Activated naive CD4-positive, alpha-beta T cell treated with anti-CD3 and anti-CD28 coated beads for 36 hours (primary cell): ENCODE data around the gene WNT7B. TPM values are rescaled to one million over a fixed set of nuclear protein-coding genes. Genes with fewer than 3 reads are reported as not detected.

Experiments used
- CTCF ChIA-PET: fragments of 350-600 bp; sonication (Branson Sonifier 250); formaldehyde crosslinking; loops from one replicate; lab custom pipeline; 2021; ENCODE audit warnings: antibody characterized with exemption; lab: Charles Lee
- DNase-seq: peaks from one replicate; pipeline ENCODE4 v3.0.0-alpha.2; 2020
- H3K27ac Mint-ChIP-seq: one replicate; pipeline ENCODE4 v1.8.0; 2021; ENCODE audit warnings: mild to moderate bottlenecking, mixed read lengths
- H3K27me3 Mint-ChIP-seq: one replicate; pipeline ENCODE4 v1.8.0; 2021; ENCODE audit warnings: low read depth, mixed read lengths
- H3K36me3 Mint-ChIP-seq: one replicate; pipeline ENCODE4 v1.8.0; 2021; ENCODE audit warnings: low read depth, mixed read lengths
- H3K4me1 Mint-ChIP-seq: one replicate; pipeline ENCODE4 v1.8.0; 2021; ENCODE audit warnings: low read depth, mixed read lengths
- H3K4me3 Mint-ChIP-seq: one replicate; pipeline ENCODE4 v1.8.0; 2021; ENCODE audit warnings: mild to moderate bottlenecking, moderate library complexity, mixed read lengths
- H3K9me3 Mint-ChIP-seq: one replicate; pipeline ENCODE4 v1.8.0; 2021; ENCODE audit warnings: mixed read lengths
- intact Hi-C: fragments of 100-400 bp; cut with micrococcal nuclease; formaldehyde crosslinking; loops from one replicate; pipeline ENCODE4 v1.15.1; 2023
- total RNA-seq, 2 experiments: library from RNA; stranded (reverse); gene quantifications; one replicate each; pipeline ENCODE4 v1.2.3, GENCODE V29; 2021

The WNT7B gene
- total RNA-seq, 2 experiments from 2014 or later, result not detected

DNA sequence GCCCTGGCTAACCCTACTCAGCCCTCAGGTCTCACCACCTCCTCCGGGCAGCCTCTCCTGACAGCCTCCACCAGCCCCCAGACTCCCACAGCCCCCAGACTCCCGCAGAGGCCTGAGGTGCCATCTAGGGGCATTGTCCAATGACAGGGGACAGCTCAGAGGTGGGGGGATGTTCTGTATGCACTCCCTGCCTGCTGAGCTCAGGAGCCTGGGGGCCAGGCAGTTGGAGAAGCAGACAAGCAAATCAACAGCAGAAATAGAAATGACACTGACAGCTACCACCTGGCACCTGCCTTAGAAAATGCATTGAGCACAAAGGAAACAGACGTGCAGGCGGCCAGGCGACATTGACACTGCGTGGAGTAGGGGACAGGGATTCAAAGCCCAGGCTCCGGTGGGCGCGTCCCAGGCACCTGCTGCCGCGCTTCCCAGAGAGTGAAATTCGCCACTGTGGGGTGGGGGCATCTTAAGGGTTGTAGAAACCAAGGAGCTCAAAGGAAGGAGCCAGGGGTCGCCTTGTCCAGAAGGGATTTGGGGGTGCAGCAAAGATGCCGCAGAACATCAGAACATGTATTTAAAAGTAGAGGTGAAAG, 22.5 kb upstream of the WNT7B start:
- Mint-ChIP-seq H3K4me3 (no peak overlapping the region), H3K27me3 (no peaks in the 10 kb centered on the region), H3K9me3 (no peaks in the 10 kb centered on the region), H3K4me1 (peaks cover 1% of the 10 kb centered on the region), H3K27ac (no peak overlapping the region), H3K36me3 (no peaks in the 10 kb centered on the region)
- DNase-seq, result no peak
- CTCF ChIA-PET, result interaction anchor here (1.2 kb wide), 1 partner anchor 118 kb away, joined by 4 read pairs; no protein-coding TSS in a partner anchor
- intact Hi-C loops, result no loop called here

DNA sequence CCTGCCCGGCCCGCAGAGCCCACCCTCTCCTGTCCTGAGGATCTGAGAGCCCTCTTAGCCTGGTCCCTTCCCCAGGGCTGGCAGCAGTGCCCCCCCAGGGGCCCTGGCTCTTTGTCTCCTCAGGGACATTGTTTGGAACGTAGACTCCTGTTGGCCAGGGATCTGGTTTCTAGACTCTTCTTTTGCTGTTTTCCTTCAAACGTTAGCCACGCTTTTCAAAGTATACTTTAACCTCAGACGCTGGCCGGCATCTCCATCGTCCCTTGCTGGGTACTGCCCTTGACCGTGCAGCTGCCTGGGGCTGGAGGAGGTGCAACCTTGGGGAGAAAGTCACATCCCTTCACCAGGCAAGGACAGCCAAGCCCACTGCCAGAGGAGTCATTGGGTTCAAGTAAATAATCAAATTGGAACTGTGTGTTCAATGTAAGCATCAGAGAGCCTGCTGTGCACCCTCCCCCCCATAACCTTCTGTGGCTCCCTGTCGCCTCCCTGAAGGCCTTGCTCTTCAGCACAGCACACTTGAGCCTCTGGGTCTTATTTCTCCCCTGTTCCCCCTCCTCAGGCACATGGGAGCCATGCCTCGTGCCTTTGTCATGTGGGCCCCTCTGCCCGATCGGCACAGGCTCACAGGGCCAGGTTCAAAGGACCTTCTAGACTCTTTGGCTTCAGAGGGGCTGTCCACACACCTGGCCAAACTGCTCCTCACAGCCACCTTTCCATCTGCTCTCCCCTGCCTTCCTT, 21.8 kb upstream of the WNT7B start:
- no peak overlapping the region for H3K4me3 Mint-ChIP-seq

DNA sequence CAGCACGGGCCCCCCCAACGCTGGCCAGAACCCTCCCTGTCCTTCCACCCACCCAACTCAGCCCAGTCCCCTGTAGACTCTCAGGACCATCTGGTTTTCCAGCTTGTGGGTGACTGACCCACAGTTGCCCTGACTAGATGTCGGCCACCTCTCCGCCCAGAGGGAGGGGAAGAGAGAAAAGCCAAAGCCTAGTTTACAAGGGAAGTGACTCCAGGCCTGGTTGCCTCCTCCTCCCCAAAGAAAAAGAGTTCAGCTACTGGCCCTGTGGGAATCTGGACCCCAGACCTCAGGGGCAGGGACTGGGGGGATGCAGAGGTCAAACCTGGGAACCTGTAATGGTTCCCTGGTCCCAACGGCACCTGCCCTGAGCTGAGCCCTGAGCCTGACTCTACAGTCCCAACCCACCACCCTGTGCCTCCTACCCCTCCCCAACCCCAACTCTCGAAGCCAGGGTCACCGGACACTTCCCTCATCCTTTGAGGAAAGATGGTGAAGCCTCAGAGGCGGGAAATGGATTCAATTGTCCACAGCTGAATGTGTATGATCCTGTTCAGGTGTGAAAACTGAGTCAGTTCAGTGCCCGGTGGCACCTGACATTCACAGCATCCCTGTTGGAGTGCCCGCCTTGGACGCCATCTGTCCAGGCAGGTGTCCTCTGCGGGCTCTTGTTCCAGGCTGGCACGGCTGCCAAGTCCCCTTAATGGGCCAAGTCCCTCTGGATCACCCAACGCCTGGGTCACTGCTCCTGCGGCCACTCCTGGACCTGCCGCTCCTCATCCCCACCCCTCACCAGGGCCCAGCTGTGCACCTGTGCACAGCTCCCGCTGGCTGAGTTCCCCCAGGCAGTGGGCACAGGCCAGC, 21.0 kb upstream of the WNT7B start:
- H3K9me3 Mint-ChIP-seq, result no peaks in the 10 kb centered on the region
- no peaks in the 10 kb centered on the region for H3K27me3 Mint-ChIP-seq
- no peak overlapping the region for H3K4me3 Mint-ChIP-seq
- no peak for DNase-seq
- H3K27ac Mint-ChIP-seq, result no peak overlapping the region
- no peaks in the 10 kb centered on the region for H3K4me1 Mint-ChIP-seq
- intact Hi-C loops, result no loop called here
- CTCF ChIA-PET, result interaction anchor here (0.5 to 1.3 kb wide), 3 partner anchors 8 to 591 kb away, joined by 3 to 11 read pairs (median 4); no protein-coding TSS in a partner anchor
- no peaks in the 10 kb centered on the region for H3K36me3 Mint-ChIP-seq

More for the DNA sequence above, 21.8 kb upstream of the WNT7B start:
- H3K4me1 Mint-ChIP-seq, result no peaks in the 10 kb centered on the region
- DNase-seq, result no peak
- H3K36me3 Mint-ChIP-seq, result no peaks in the 10 kb centered on the region
- H3K27ac Mint-ChIP-seq, result no peak overlapping the region
- H3K9me3 Mint-ChIP-seq, result no peaks in the 10 kb centered on the region
- intact Hi-C loops, result no loop called here
- CTCF ChIA-PET, result interaction anchor here (1.3 kb wide), 1 partner anchor 8 kb away, joined by 11 read pairs; no protein-coding TSS in a partner anchor
- H3K27me3 Mint-ChIP-seq, result no peaks in the 10 kb centered on the region

DNA sequence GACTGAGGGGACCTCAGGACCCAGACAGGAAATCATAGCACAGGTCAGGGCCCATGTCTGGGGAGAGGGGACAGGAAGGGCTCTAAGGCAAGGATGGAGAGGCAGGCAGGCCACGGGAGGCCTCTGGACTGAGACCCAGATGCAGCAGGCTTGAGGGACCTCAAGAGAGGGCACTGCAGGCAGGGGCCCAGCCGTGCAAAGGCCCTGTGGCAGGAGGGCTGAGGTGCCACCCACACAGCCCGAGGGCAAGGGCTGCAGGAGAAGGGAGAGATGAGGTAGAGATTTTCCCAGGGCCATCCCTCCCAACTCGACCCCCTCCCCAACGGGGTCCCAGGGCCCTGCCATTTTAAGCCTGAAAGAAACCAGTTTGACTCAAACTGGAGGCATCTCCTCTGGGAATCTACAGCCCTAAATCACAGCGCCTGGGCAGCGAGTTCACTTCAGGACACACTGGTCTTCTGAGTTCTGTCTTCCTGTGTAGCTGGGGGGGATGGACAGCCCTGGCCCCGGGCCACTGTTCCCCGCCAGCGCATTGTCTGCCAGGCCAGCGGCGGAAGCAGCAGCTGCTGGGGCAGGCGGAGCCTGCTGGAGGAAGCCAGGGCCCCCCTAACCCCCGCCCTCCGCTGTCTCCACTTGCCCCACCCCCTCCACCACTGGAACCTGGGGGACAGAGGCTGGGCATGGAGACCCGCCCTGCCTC, 20.3 kb upstream of the WNT7B start:
- H3K9me3 Mint-ChIP-seq, result no peaks in the 10 kb centered on the region
- DNase-seq, result no peak
- H3K4me1 Mint-ChIP-seq, result no peaks in the 10 kb centered on the region
- H3K27me3 Mint-ChIP-seq, result no peaks in the 10 kb centered on the region
- CTCF ChIA-PET, result interaction anchor here (0.5 to 3.1 kb wide), 7 partner anchors 9 to 590 kb away, joined by 3 to 40 read pairs (median 7); no protein-coding TSS in a partner anchor
- intact Hi-C loops, result no loop called here
- H3K4me3 Mint-ChIP-seq, result no peak overlapping the region
- no peaks in the 10 kb centered on the region for H3K36me3 Mint-ChIP-seq
- no peak overlapping the region for H3K27ac Mint-ChIP-seq

DNA sequence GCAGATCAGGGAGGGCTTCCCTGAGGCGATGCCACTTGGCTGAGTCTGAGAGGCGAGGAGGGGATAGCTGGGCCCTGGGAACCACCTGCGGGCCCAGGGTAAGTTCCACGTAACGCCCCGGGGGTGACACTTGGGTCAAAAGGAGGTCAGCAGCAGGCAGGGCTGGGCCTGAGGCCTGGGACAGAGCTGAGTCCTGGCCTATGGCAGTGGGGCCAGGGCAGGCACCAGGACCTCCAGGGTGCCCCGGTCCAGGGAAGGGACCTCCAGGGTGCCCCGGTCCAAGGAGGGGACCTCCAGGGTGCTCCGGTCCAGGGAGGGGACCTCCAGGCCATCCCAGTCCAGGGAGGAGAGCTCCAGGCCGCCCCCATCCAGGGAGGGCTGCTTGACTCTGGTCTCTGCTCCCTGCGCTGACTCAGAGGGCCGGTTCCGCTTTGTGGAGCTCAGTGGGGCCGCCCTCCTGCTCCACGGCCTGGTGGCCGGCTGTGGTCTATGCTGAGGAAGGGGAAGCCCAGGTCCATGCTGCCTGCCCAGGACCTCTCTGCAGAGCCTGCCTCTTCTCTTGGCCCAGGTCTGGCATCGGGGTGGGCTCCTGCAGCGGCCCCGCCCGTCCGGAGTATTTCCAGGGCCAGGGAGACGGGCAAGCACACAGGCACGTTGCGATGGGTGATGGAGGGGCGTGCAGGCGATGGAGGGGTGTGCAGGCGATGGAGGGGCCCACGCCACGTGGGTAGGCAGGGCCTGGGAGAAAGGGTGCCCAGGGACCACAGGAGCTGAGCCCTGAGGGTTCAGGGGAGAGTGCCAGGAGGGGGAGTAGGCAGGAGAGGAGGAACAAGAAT, 19.5 kb upstream of the WNT7B start:
- Mint-ChIP-seq H3K4me1 (no peaks in the 10 kb centered on the region), H3K36me3 (no peaks in the 10 kb centered on the region), H3K27me3 (no peaks in the 10 kb centered on the region), H3K9me3 (no peaks in the 10 kb centered on the region), H3K4me3 (no peak overlapping the region), H3K27ac (no peak overlapping the region)
- intact Hi-C loops, result no loop called here
- DNase-seq, result no peak
- CTCF ChIA-PET, result interaction anchor here (0.7 to 3.1 kb wide), 6 partner anchors 10 to 353 kb away, joined by 3 to 40 read pairs (median 7); no protein-coding TSS in a partner anchor

DNA sequence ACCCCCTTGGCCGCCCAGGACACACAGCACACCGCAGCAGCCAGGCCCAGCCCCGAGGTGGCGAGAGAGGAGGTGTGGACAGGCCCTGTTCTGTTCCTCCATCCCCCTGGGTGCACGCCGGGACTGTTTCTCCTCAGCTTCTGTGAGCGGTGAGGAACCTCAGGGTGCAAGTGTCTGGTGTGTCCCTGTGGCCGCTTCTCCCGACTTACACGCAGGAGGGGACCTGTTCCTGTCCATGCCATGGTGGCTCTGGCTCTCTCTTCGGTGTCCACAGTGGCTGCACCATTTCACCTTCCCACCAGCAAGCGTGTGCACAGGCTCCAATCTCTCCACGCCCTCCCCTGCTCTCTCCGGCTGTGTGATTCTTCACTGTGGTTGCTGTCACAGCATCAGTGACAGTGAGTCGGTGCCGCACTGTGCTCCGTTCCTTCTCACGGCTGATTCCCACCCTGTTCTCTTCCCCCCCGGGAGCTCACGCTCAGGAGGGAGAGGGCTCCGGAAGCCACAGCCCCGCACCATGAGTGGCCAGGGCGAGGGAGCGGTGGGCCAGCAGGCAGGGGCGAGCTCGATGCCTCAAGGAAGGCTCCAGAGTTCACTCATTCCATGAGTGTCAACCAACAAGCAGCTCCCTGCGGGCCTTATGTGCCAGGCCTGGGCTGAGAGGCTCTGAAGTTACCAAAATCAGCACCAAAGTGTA, 18.6 kb upstream of the WNT7B start:
- CTCF ChIA-PET, result interaction anchor here (0.7 to 3.1 kb wide), 8 partner anchors 11 to 352 kb away, joined by 3 to 40 read pairs (median 7); no protein-coding TSS in a partner anchor
- intact Hi-C loops, result no loop called here
- Mint-ChIP-seq H3K4me3 (no peak overlapping the region), H3K27me3 (no peaks in the 10 kb centered on the region), H3K27ac (no peak overlapping the region), H3K9me3 (no peaks in the 10 kb centered on the region), H3K4me1 (no peaks in the 10 kb centered on the region), H3K36me3 (no peaks in the 10 kb centered on the region)
- DNase-seq, result no peak

DNA sequence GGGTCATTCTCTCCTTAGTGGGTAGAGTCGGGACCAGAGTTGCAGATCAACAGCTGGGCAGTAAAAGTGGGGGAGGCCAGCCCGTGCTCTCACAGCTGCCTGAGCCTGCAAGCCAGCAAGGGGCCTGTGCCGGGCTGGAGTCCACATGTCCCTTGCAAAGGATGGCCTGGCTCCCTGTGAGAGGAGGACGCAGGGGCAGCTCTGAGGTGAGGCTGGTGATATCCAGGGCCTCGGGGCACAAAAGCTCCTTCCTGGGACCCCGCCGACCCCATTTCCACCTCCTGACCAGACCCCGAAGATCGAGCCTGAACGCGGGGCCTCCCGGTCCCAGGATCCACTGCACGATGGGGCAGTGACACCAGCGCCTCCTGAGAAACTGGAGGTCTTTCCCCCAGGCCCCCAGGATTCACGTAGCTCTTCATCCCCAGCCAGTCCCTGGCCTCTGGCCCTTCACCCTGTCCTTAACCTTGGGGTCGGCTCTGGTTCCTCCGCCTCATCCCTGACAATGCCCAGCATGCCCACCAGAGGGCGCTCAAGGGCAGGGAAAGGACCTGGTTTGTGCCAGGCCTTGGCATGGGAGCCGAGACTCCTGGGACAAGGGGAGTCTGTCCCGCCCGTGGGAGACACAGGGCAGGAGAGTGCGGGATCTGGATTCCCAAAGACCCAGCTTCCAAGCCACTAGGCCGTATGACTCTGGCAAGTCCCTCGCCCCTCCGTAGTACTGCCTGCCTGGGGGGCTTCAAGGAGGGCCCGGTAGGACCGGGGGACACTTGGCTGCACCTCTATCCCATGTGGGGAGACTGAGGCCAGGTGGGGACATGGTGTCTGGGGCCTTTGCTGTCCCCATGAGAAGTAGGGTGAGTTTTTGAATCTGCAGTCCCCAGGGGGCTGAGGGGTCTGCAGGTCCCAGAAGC, 17.8 kb upstream of the WNT7B start:
- intact Hi-C loops, result loop anchor here (1.0 kb wide), 1 partner anchor 122 kb away; no protein-coding TSS in a partner anchor
- Mint-ChIP-seq H3K9me3 (no peaks in the 10 kb centered on the region), H3K4me1 (no peaks in the 10 kb centered on the region), H3K27ac (no peak overlapping the region), H3K4me3 (no peak overlapping the region), H3K36me3 (no peaks in the 10 kb centered on the region), H3K27me3 (no peaks in the 10 kb centered on the region)
- peak; percentile 88 for DNase-seq
- CTCF ChIA-PET, result interaction anchor here (0.7 to 3.1 kb wide), 12 partner anchors 8 to 140 kb away, joined by 3 to 40 read pairs (median 4); no protein-coding TSS in a partner anchor

DNA sequence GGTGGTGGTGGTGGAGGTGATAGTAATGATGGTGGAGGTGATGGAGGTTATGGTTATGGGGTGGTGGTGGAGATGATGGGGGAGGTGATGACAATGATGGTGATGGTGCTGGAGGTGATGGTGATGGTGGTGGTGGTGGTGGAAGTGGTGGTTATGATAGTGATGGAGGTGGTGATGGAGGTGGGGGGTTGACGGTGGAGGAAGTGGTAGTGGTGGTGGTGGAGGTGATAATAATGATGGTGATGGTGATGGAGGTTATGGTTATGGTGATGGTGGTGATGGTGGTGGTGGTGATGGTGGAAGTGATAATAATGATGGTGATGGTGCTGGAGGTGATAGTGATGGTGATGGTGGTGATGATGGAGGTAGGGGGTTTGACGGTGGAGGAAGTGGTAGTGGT, 16.9 kb upstream of the WNT7B start:
- no peak for DNase-seq
- Mint-ChIP-seq H3K36me3 (no peaks in the 10 kb centered on the region), H3K4me3 (no peak overlapping the region), H3K9me3 (no peaks in the 10 kb centered on the region), H3K27me3 (no peaks in the 10 kb centered on the region), H3K4me1 (no peaks in the 10 kb centered on the region), H3K27ac (no peak overlapping the region)
- intact Hi-C loops, result loop anchor here (1.0 kb wide), 1 partner anchor 122 kb away; no protein-coding TSS in a partner anchor
- CTCF ChIA-PET, result interaction anchor here (0.7 to 3.1 kb wide), 9 partner anchors 9 to 127 kb away, joined by 3 to 40 read pairs (median 5); no protein-coding TSS in a partner anchor

DNA sequence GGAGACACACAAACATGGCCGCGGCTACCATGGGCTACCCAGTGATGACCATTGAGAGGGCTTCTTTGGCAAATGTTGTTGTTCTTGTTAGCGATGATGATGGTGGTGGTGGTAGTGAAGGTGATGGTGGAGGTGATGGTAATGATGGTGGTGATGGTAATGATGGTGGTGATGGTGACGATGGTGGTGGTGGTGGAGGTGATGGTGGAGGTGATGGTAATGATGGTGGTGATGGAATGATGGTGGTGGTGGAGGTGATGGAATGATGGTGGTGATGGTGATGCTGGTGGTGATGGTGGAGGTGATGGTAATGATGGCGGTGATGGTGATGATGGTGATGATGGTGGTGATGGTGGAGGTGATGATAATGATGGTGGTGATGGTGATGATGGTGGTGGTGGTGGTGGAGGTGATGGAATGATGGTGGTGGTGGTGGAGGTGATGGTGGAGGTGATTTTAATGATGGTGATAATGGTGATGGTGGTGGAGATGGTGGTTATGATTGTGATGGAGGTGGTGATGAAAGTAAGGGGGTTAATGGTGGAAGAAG, 16.3 kb upstream of the WNT7B start:
- H3K27ac Mint-ChIP-seq, result no peak overlapping the region
- H3K4me3 Mint-ChIP-seq, result no peak overlapping the region
- no peak for DNase-seq
- CTCF ChIA-PET, result interaction anchor here (0.9 kb wide), 1 partner anchor 124 kb away, joined by 4 read pairs; no protein-coding TSS in a partner anchor
- H3K27me3 Mint-ChIP-seq, result no peaks in the 10 kb centered on the region
- no peaks in the 10 kb centered on the region for H3K36me3 Mint-ChIP-seq
- intact Hi-C loops, result no loop called here
- no peaks in the 10 kb centered on the region for H3K9me3 Mint-ChIP-seq
- no peaks in the 10 kb centered on the region for H3K4me1 Mint-ChIP-seq
